GM10266 (cell line): ENCODE results near the gene ZNRF1.

Source experiments
- DNase-seq: peaks from one replicate; pipeline ENCODE4 v3.0.0; 2012; ENCODE audit errors: extremely low spot score
- CTCF ChIP-seq: IDR thresholded peaks from 2 replicates; pipeline ENCODE4 v1.5.1; 2012; ENCODE audit warnings: mild to moderate bottlenecking, low read depth; ENCODE audit not compliant: control insufficient read depth, insufficient read depth; ENCODE audit errors: missing control alignments

The ZNRF1 gene

GRCh38 chr16:75111961-75112733, 113.3 kb downstream of the ZNRF1 start:
- DNase-seq: peak; percentile 33
- no peak for TF ChIP-seq CTCF

- TF ChIP-seq CTCF: no peak
- peak; percentile 12 for DNase-seq
Observed at GRCh38 chr16:75112734-75113491, 114.1 kb downstream of the ZNRF1 start.

GRCh38 chr16:75113541-75114121, 114.8 kb downstream of the ZNRF1 start:
- no peak for TF ChIP-seq CTCF
- no peak for DNase-seq

- DNase-seq: peak; percentile 11
- no peak for TF ChIP-seq CTCF
Observed at GRCh38 chr16:75114179-75114945, 115.5 kb downstream of the ZNRF1 start.

- TF ChIP-seq CTCF: no peak
- peak; percentile 3 for DNase-seq
Observed at GRCh38 chr16:75114946-75115825, 116.4 kb downstream of the ZNRF1 start.
